Mesodermal cell (in vitro differentiated cells): ENCODE data around the gene ESYT3.
"Not testable (repeated sequence)": the region's sequence is repeated elsewhere in the genome, so short reads cannot be mapped to it uniquely, and the experiment has no call there.

Source experiments
- H3K27ac ChIP-seq: 2 replicates; pipeline ENCODE4 v1.7.0; 2013; ENCODE audit warnings: mild to moderate bottlenecking, low read depth, low read length, moderate library complexity; ENCODE audit not compliant: severe bottlenecking
- H3K36me3 ChIP-seq: 2 replicates; pipeline ENCODE4 v1.7.1; 2013; ENCODE audit warnings: mild to moderate bottlenecking, low read length, moderate library complexity; ENCODE audit not compliant: control insufficient read depth, insufficient read depth
- H3K4me1 ChIP-seq: one replicate; pipeline ENCODE4 v1.7.1; 2013; ENCODE audit warnings: mild to moderate bottlenecking, low read length; ENCODE audit not compliant: insufficient read depth, control insufficient read depth, poor library complexity, severe bottlenecking
- H3K4me3 ChIP-seq: 2 replicates; pipeline ENCODE4 v1.7.0; 2013; ENCODE audit warnings: low read length, control low read depth, mild to moderate bottlenecking; ENCODE audit not compliant: insufficient read depth, poor library complexity, severe bottlenecking; ENCODE audit errors: extremely low read depth
- H3K9me3 ChIP-seq: 2 replicates; pipeline ENCODE4 v1.7.1; 2013; ENCODE audit warnings: mild to moderate bottlenecking, low read length, moderate library complexity; ENCODE audit not compliant: control insufficient read depth
- WGBS, 2 experiments: methylation state at CpG; one replicate each; pipeline ENCODE4 v1.1.5; 2013; ENCODE audit warnings: missing lambda C conversion rate in 2 of 2; ENCODE audit not compliant: insufficient coverage in 2 of 2; 5-methylcytosine and 5-hydroxymethylcytosine counted together

Gene ESYT3

DNA sequence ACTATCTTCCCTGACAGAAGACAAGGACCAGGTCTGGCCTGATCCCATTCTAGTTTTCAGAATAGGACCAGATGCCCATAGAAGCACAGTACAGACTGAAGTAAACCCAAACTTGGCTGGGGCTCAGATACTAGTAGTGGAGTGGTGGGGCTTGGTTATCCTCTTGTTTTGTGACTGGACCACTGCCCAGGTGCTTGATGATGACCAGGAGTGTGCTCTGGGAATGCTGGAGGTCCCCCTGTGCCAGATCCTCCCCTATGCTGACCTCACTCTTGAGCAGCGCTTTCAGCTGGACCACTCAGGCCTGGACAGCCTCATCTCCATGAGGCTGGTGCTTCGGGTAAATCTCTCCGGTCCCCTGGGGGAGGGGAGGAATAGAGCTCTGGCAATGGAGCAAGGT is 36.3 kb downstream of the ESYT3 start:
- Histone ChIP-seq H3K4me1 (peaks cover 9% of the 10 kb centered on the region), H3K4me3 (no peak overlapping the region), H3K36me3 (no peaks in the 10 kb centered on the region), H3K27ac (no peak overlapping the region), H3K9me3 (no peaks in the 10 kb centered on the region)
- WGBS, 2 experiments = 100% methylated on average over 1 to 2 of the region's 3 CpGs

DNA sequence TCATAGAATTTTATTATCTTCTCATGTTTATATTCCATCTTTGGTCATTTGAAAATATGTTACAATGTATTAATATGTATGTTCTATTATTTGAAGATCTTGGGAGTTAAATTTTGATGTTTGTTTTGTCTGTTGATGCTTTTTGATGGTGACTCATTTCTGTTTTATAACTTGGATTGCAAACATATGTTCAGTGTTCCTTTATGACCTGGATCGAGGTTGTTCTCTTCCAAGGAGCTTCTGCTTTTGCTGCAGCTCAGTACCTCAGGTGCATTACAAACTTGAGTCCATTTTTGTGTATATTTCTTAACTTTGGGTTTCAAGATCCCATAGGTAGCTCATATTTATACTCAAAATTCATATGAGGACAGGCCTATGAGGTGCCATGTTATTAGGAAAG is 37.1 kb downstream of the ESYT3 start:
- Histone ChIP-seq H3K9me3 (no peaks in the 10 kb centered on the region), H3K36me3 (no peaks in the 10 kb centered on the region), H3K4me3 (no peak overlapping the region), H3K27ac (no peak overlapping the region), H3K4me1 (peaks cover 9% of the 10 kb centered on the region)
- WGBS, 2 experiments = 83% methylated on average over 1 of the region's 1 CpG; no CpG with 5 or more reads in 1 of the 2 experiments

DNA sequence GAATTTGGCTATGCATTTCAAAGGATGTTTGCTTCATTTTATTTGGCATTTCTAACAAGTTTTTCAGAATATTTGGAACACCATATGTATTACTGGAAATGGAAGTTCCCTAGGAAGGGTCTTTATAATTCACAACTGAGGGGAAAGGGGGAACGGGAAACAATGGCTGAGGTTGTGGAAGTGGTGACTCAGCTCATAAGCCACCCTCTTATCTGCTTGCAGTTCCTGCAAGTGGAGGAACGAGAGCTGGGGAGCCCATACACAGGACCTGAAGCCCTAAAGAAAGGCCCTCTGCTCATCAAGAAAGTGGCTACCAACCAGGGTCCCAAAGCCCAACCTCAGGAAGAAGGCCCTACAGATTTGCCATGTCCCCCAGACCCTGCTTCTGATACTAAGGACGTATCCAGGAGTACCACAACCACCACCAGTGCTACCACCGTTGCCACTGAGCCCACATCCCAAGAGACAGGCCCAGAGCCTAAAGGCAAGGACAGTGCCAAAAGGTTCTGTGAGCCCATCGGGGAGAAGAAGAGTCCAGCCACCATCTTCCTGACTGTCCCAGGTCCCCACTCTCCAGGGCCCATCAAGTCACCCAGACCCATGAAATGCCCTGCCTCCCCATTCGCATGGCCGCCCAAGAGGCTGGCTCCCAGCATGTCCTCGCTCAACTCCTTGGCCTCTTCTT is 37.9 kb downstream of the ESYT3 start:
- Histone ChIP-seq H3K27ac (no peak overlapping the region), H3K4me3 (no peak overlapping the region), H3K36me3 (no peaks in the 10 kb centered on the region), H3K9me3 (no peaks in the 10 kb centered on the region), H3K4me1 (peaks cover 11% of the 10 kb centered on the region)
- WGBS, 2 experiments = 99 to 100% methylated on average over 6 of the region's 8 CpGs

DNA sequence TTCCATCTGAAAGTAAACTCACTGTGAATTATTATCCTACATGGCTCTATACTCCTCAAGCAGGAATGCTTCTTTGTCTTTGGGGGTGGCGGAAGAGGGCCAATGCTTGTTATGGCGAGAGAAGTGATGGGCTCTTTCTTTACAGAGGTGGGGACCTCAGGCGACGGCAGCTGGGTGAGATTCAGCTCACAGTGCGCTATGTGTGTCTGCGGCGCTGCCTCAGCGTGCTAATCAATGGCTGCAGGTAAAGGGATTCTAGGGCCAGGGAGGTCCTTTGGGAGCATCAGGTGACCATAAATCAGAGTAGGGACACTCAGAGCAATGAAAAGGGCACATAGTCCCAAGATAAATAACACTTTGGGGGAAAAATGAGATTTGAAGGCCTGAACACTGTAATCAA is 39.0 kb downstream of the ESYT3 start:
- Histone ChIP-seq H3K36me3 (no peaks in the 10 kb centered on the region), H3K4me3 (no peak overlapping the region), H3K9me3 (no peaks in the 10 kb centered on the region), H3K27ac (no peak overlapping the region), H3K4me1 (peaks cover 12% of the 10 kb centered on the region)
- WGBS, 2 experiments = 90 to 96% methylated on average over 6 to 8 of the region's 8 CpGs

DNA sequence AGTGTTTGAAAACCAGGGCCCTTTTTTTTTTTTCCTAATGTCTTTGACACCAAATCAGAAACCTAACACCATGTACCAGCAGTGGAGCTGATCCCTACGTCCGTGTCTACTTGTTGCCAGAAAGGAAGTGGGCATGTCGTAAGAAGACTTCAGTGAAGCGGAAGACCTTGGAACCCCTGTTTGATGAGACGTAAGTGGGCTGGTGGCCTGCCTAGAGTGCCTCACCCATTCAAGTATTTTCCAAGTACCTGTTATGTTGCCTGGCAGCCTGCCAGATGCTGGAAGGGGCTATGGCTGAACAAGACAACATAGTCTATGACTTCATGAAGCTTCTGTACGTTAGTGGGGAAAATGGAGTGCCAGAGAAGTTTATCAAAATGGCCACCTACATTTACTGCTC is 39.7 kb downstream of the ESYT3 start:
- Histone ChIP-seq H3K4me3 (no peak overlapping the region), H3K9me3 (no peaks in the 10 kb centered on the region), H3K4me1 (peaks cover 12% of the 10 kb centered on the region), H3K27ac (no peak overlapping the region), H3K36me3 (no peaks in the 10 kb centered on the region)
- 93 to 100% methylated on average over 2 to 6 of the region's 6 CpGs for WGBS, 2 experiments

DNA sequence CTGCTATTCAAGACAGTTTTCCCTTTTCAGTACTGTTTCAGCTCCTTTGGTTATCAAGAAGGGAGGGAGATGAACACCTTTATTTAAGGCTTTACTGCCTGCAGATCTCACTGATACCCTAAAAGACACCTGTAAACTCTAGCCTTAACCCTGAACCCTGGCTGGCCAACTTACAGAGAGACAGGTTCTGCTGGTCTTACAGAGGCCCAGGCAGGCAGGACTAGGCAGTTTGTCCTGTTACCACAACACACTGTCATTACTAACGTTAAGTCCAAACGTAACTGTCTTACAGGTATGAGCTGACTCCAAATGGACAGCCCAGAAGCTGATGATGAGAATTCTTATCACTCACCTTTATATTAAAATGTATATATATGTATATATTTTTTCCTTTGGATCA is 42.1 kb downstream of the ESYT3 start:
- 80% methylated on average over 1 of the region's 2 CpGs; no CpG with 5 or more reads in 1 of the 2 experiments for WGBS, 2 experiments
- no peaks in the 10 kb centered on the region for H3K36me3 ChIP-seq
- peaks cover 12% of the 10 kb centered on the region for H3K4me1 ChIP-seq
- no peak overlapping the region for H3K27ac ChIP-seq
- no peak overlapping the region for H3K4me3 ChIP-seq
- no peaks in the 10 kb centered on the region for H3K9me3 ChIP-seq

DNA sequence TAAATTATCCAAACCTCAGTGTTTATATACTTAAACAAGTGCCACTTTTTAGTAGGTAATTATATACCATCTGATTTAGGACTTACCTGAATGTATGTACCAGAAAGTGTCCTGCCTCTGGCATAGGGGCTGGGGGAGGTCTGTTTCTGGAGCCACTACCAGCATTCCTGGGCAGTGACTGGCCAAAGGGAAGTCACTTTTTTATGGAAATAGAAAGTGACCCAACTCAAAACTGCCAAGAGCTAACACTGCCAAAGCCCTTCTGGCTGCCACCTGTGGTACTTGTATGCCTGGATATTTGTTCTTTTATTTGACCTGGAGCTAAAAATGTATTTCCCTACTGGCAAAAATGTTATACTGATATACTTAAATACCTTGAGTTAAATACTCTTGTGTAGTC is 42.7 kb downstream of the ESYT3 start:
- no peaks in the 10 kb centered on the region for H3K9me3 ChIP-seq
- peaks cover 8% of the 10 kb centered on the region for H3K4me1 ChIP-seq
- no peak overlapping the region for H3K27ac ChIP-seq
- no peaks in the 10 kb centered on the region for H3K36me3 ChIP-seq
- no peak overlapping the region for H3K4me3 ChIP-seq

DNA sequence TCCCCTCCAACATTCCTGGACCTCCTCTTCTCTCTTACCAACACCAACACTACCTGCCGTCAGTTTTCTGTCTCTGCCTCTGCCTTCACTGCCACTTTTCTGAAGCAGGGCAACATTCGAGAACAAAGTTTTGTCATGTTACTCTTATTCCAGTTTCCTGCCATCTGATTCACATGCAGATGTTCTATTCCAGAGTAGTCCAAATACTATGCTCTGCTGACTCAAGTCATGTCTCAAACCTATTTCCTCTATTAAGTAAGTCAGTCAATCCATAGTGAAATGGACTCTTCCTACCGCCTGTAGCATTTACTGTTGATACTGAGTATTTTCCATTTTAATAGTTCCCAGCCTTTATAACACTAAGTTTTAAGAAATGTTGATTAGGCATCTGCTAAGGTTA is 43.4 kb downstream of the ESYT3 start:
- Histone ChIP-seq H3K27ac (no peak overlapping the region), H3K4me3 (no peak overlapping the region), H3K36me3 (no peaks in the 10 kb centered on the region), H3K4me1 (peaks cover 3% of the 10 kb centered on the region), H3K9me3 (no peaks in the 10 kb centered on the region)
- WGBS, 2 experiments = 85 to 89% methylated on average over 2 of the region's 3 CpGs

DNA sequence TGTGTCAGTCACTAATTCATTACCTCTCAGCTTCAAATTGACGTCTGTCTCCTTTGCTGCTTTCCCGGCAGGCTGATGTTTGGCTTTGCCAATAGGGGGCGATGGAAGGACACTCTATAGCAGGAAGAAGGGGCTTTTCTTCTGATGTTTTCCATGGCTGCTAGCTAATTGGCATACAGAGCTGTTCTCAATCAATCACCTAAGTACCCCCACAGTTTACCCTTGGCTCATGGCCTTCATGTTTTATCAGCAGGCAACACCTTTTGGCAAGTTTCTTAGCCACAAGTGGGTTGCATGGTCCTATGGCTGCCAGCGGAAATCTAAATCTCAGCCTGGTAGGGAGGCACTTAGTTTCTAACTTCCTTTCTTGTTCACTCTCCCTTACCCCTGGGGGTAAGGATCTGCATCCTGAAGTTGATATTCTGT is 45.0 kb downstream of the ESYT3 start:
- Histone ChIP-seq H3K4me1 (peaks cover 3% of the 10 kb centered on the region), H3K27ac (no peak overlapping the region), H3K36me3 (no peaks in the 10 kb centered on the region), H3K4me3 (no peak overlapping the region), H3K9me3 (no peaks in the 10 kb centered on the region)
- whole genome bisulfite sequencing, 2 experiments = 27 to 80% methylated on average over 1 to 3 of the region's 4 CpGs

DNA sequence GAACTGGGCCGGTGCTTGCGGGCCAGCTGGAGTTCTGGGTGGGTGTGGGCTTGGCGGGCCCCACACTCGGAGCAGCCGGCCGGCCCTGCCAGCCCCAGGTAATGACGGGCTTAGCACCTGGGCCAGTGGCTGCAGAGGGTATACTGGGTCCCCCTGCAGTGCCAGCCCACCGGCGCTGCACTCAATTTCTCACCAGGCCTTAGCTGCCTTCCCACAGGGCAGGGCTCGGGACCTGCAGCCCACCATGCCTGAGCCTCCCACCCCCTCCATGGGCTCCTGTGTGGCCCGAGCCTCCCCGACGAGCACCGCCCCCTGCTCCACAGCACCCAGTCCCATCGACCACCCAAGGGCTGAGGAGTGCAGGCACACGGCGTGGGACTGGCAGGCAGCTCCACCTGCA is 50.3 kb downstream of the ESYT3 start:
- WGBS, 2 experiments = 97 to 100% methylated on average over 3 to 6 of the region's 17 CpGs
- H3K9me3 ChIP-seq = peaks cover 14% of the 10 kb centered on the region
- H3K4me3 ChIP-seq, H3K36me3 ChIP-seq, H3K4me1 ChIP-seq, H3K27ac ChIP-seq: not testable (repeated sequence)

DNA sequence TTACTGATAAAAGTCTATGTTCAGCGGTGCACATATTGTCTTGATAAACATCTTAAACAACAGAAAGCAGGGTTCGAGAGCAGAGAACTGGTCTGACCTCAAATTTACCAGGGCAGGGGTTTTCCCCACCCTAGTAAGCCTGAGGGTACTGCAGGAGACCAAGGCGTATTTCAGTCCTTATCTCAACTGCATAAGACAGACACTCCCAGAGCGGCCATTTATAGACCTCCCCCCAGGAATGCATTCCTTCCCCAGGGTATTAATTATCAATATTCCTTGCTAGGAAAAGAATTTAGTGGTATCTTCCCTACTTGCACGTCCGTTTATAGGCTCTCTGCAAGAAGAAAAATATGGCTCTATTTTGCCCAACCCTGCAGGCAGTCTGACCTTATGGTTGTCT is 52.2 kb downstream of the ESYT3 start:
- not testable (repeated sequence) for H3K4me1 ChIP-seq, H3K4me3 ChIP-seq, H3K27ac ChIP-seq, H3K36me3 ChIP-seq
- peaks cover 14% of the 10 kb centered on the region for H3K9me3 ChIP-seq
- WGBS, 2 experiments = 90 to 92% methylated on average over 2 to 3 of the region's 6 CpGs
